D721Med (cell line): ENCODE data around the gene VDR.

ENCODE experiments used
- DNase-seq: peaks from one replicate; pipeline ENCODE4 v3.0.0; 2011; ENCODE audit warnings: low spot score; ENCODE audit not compliant: insufficient read length
- FAIRE-seq: peaks from 2 replicates; lab custom pipeline; 2011; peaks lifted over from hg19 to GRCh38; lab: Jason Lieb, UNC
- CTCF ChIP-seq: IDR thresholded peaks from 2 replicates; pipeline ENCODE4 v1.5.1; 2012; ENCODE audit warnings: mild to moderate bottlenecking, control low read depth; ENCODE audit not compliant: insufficient read depth; ENCODE audit errors: missing control alignments

Gene VDR

GRCh38 chr12:47793015-47793681 lies 111.6 kb downstream of the VDR start:
- no peak for TF ChIP-seq CTCF
- no peak for FAIRE-seq
- no peak for DNase-seq

GRCh38 chr12:47791874-47792273 lies 112.9 kb downstream of the VDR start:
- FAIRE-seq, result no peak
- no peak for DNase-seq

More at GRCh38 chr12:47791874-47792273, 112.9 kb downstream of the VDR start:
- TF ChIP-seq CTCF, result no peak
